NB4 (cell line): ENCODE data around the gene TENT5A.

Experiments
- DNase-seq: peaks from one replicate; pipeline ENCODE4 v3.0.0; 2010; ENCODE audit warnings: low read depth
- H3K4me3 ChIP-seq: one replicate; pipeline ENCODE4 v1.5.1; 2011; ENCODE audit warnings: mild to moderate bottlenecking, low read depth, low read length, moderate library complexity
- MYC ChIP-seq: IDR thresholded peaks from 2 replicates; pipeline ENCODE4 v1.6.1; 2011; ENCODE audit warnings: low read depth, low read length
- POLR2A ChIP-seq: IDR thresholded peaks from 2 replicates; pipeline ENCODE4 v1.6.1; 2011; ENCODE audit warnings: mild to moderate bottlenecking; ENCODE audit not compliant: insufficient read length; ENCODE audit errors: extremely low read depth
- TF ChIP-seq, protein P1 (sequence below): IDR thresholded peaks from 2 replicates; pipeline ENCODE4 v1.6.1; 2011; ENCODE audit warnings: low read depth, low read length
- TF ChIP-seq, protein P2 (sequence below): IDR thresholded peaks from one replicate; pipeline ENCODE4 v1.5.1; 2012; ENCODE audit warnings: low read depth, low read length

The TENT5A gene

DNA sequence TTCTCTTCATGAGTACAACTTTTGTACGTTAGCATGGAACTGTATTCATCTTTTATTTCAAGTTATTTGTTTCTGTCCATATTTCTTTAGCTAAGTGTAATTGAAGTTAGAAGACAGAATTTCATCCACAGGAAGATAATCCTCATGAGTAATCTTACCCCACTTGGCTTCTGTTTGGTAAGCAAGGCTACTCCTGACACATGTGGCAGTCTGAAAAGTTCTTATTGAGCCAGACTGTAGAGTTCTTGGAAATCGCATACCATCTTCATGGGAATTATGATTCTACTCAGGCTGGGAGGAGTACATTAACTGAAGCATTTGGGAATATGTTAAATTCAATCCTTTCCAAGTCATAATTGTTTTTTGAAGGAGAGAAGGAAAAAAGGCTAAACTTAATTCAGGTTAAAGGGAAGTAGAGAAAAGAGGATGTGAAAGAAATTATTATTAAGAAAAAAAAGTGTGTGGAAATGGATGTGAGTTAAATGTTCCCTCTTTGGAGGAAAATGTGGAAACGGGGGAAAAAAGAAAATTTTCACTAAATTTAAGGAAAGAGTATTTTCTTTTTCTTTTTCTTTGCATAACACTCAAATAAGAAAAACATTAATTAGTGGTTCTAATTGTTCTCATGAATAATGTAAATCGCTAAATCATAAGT is 41.5 kb upstream of the TENT5A start:
- no peak for DNase-seq
- TF ChIP-seq MYC: no peak
- TF ChIP-seq, protein P1, sequence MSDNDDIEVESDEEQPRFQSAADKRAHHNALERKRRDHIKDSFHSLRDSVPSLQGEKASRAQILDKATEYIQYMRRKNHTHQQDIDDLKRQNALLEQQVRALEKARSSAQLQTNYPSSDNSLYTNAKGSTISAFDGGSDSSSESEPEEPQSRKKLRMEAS: no peak
- H3K4me3 ChIP-seq: no peak overlapping the region

GRCh38 chr6:81792826-81793225 is 40.3 kb upstream of the TENT5A start:
- TF ChIP-seq MYC (no peak), POLR2A (no peak)
- TF ChIP-seq, protein P2, sequence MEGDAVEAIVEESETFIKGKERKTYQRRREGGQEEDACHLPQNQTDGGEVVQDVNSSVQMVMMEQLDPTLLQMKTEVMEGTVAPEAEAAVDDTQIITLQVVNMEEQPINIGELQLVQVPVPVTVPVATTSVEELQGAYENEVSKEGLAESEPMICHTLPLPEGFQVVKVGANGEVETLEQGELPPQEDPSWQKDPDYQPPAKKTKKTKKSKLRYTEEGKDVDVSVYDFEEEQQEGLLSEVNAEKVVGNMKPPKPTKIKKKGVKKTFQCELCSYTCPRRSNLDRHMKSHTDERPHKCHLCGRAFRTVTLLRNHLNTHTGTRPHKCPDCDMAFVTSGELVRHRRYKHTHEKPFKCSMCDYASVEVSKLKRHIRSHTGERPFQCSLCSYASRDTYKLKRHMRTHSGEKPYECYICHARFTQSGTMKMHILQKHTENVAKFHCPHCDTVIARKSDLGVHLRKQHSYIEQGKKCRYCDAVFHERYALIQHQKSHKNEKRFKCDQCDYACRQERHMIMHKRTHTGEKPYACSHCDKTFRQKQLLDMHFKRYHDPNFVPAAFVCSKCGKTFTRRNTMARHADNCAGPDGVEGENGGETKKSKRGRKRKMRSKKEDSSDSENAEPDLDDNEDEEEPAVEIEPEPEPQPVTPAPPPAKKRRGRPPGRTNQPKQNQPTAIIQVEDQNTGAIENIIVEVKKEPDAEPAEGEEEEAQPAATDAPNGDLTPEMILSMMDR: no peak
- TF ChIP-seq, protein P1: no peak
- H3K4me3 ChIP-seq: no peak overlapping the region
- no peak for DNase-seq

- DNase-seq: no peak
- H3K4me3 ChIP-seq: no peak overlapping the region
- TF ChIP-seq, protein P2: no peak
- TF ChIP-seq, protein P1: no peak
- TF ChIP-seq MYC (no peak), POLR2A (no peak)
These were observed 39.3 kb upstream of the TENT5A start for GRCh38 chr6:81791756-81792155.

- DNase-seq: no peak
- H3K4me3 ChIP-seq: no peak overlapping the region
- TF ChIP-seq, protein P2: no peak
- TF ChIP-seq POLR2A (no peak), MYC (no peak)
- TF ChIP-seq, protein P1: no peak
These were observed 37.6 kb upstream of the TENT5A start for GRCh38 chr6:81790034-81790433.

DNA sequence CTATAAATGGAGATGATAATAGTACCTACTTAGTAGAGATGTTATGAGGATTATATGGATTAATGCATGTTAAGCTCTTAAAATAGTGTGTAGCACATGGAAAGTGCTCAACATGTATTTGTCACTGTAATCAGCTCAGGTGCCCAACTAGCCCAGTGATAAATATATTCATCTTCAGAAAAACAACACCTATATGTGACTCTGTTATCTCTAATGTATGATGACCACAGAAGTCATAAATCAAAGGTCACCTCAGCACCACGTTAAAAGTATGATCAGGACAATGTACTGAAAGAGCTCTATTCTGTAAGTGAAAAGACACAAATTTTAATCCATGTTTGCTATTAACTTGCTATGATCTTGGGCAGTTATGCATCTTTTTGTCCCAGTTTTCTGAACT is 36.8 kb upstream of the TENT5A start:
- H3K4me3 ChIP-seq: no peak overlapping the region
- TF ChIP-seq MYC (no peak), POLR2A (no peak)
- TF ChIP-seq, protein P2: no peak
- TF ChIP-seq, protein P1: no peak
- no peak for DNase-seq

GRCh38 chr6:81788748-81789147 is 36.3 kb upstream of the TENT5A start:
- no peak for TF ChIP-seq MYC
- no peak for TF ChIP-seq POLR2A
- TF ChIP-seq, protein P2: no peak
- TF ChIP-seq, protein P1: no peak
- H3K4me3 ChIP-seq: no peak overlapping the region
- DNase-seq: no peak
